ENCODE data around the gene RALGDS. TPM values are rescaled to one million over a fixed set of nuclear protein-coding genes. Genes with fewer than 3 reads are reported as not detected.

RALGDS gene
- total and polyA plus RNA-seq, 9 of the 15 experiments (the other 6 are each of a cell fraction or from before 2014, with no cell fraction given): 0.75 to 43.3 (median 27.1) TPM

DNA sequence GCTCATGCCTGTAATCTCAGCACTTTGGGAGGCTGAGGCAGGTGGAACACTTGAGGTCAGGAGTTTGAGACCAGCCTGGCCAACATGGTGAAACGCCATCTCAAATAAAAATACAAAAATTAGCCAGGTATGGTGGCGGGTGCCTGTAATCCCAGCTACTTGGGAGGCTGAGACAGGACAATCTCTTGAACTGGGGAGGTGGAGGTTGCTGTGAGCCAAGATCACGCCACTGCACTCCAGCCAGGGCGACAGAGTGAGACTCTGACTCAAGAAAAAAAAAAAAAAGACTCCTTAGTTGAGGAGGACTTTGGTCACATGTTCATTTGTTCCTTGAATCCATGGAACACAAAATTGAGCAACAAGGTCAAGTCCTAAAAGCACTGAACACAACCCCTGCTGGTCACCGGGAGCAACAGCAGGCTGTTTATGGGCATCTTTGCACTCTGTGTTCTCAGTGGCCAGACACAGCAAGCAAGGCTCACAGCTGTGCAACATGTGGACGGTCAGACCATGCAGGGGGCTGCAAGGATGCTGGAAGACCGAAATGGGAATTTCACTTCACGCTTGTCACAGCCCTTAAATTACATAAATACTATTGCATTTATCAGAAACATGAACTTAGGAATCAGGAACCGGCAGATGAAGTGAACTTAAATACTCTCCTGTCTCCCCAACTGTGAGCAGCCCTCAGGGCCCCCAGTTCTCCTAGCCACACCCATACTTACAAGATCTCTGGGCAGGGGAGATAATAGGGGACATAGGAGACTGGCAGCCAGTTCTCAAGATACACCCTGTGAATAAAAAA lies 39.9 kb upstream of the RALGDS start (continued):
- TF ChIP-seq, protein P1, sequence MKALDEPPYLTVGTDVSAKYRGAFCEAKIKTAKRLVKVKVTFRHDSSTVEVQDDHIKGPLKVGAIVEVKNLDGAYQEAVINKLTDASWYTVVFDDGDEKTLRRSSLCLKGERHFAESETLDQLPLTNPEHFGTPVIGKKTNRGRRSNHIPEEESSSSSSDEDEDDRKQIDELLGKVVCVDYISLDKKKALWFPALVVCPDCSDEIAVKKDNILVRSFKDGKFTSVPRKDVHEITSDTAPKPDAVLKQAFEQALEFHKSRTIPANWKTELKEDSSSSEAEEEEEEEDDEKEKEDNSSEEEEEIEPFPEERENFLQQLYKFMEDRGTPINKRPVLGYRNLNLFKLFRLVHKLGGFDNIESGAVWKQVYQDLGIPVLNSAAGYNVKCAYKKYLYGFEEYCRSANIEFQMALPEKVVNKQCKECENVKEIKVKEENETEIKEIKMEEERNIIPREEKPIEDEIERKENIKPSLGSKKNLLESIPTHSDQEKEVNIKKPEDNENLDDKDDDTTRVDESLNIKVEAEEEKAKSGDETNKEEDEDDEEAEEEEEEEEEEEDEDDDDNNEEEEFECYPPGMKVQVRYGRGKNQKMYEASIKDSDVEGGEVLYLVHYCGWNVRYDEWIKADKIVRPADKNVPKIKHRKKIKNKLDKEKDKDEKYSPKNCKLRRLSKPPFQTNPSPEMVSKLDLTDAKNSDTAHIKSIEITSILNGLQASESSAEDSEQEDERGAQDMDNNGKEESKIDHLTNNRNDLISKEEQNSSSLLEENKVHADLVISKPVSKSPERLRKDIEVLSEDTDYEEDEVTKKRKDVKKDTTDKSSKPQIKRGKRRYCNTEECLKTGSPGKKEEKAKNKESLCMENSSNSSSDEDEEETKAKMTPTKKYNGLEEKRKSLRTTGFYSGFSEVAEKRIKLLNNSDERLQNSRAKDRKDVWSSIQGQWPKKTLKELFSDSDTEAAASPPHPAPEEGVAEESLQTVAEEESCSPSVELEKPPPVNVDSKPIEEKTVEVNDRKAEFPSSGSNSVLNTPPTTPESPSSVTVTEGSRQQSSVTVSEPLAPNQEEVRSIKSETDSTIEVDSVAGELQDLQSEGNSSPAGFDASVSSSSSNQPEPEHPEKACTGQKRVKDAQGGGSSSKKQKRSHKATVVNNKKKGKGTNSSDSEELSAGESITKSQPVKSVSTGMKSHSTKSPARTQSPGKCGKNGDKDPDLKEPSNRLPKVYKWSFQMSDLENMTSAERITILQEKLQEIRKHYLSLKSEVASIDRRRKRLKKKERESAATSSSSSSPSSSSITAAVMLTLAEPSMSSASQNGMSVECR (CRISPR knock-in tag; IDR thresholded peaks at IDR 0.05): no peak; the same call in 1 of the 2 replicates
- TF ChIP-seq TAF7 (tag; IDR thresholded peaks at IDR 0.05) (no peak), STAT5A (IDR thresholded peaks at IDR 0.05; ENCODE audit: borderline replicate concordance, low read length) (no peak), BACH1 (tag; IDR thresholded peaks at IDR 0.05) (no peak), RBM25 (IDR thresholded peaks at IDR 0.05; ENCODE audit: low read depth, low read length, severe bottlenecking) (no peak), JUN (IDR thresholded peaks at IDR 0.05; ENCODE audit: borderline replicate concordance, low read depth, low read length) (no peak), JUN (CRISPR knock-in tag; IDR thresholded peaks at IDR 0.05; ENCODE audit: borderline replicate concordance) (no peak), ZNF212 (CRISPR knock-in tag; IDR thresholded peaks at IDR 0.05) (no peak), CBFB (CRISPR knock-in tag; IDR thresholded peaks at IDR 0.05) (no peak), MYNN (IDR thresholded peaks at IDR 0.05) (no peak), MYNN (CRISPR knock-in tag; IDR thresholded peaks at IDR 0.05) (no peak), SIX5 (IDR thresholded peaks at IDR 0.05; ENCODE audit: borderline replicate concordance in 1 of 2, insufficient read depth in 1 of 2, low read depth in 1 of 2, low read length in 2 of 2) (no peak)
- TF ChIP-seq, protein P2, sequence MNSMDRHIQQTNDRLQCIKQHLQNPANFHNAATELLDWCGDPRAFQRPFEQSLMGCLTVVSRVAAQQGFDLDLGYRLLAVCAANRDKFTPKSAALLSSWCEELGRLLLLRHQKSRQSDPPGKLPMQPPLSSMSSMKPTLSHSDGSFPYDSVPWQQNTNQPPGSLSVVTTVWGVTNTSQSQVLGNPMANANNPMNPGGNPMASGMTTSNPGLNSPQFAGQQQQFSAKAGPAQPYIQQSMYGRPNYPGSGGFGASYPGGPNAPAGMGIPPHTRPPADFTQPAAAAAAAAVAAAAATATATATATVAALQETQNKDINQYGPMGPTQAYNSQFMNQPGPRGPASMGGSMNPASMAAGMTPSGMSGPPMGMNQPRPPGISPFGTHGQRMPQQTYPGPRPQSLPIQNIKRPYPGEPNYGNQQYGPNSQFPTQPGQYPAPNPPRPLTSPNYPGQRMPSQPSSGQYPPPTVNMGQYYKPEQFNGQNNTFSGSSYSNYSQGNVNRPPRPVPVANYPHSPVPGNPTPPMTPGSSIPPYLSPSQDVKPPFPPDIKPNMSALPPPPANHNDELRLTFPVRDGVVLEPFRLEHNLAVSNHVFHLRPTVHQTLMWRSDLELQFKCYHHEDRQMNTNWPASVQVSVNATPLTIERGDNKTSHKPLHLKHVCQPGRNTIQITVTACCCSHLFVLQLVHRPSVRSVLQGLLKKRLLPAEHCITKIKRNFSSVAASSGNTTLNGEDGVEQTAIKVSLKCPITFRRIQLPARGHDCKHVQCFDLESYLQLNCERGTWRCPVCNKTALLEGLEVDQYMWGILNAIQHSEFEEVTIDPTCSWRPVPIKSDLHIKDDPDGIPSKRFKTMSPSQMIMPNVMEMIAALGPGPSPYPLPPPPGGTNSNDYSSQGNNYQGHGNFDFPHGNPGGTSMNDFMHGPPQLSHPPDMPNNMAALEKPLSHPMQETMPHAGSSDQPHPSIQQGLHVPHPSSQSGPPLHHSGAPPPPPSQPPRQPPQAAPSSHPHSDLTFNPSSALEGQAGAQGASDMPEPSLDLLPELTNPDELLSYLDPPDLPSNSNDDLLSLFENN (IDR thresholded peaks at IDR 0.05; ENCODE audit: low read depth in 2 of 2, low read length in 2 of 2): no peak
- TF ChIP-seq, protein P3, sequence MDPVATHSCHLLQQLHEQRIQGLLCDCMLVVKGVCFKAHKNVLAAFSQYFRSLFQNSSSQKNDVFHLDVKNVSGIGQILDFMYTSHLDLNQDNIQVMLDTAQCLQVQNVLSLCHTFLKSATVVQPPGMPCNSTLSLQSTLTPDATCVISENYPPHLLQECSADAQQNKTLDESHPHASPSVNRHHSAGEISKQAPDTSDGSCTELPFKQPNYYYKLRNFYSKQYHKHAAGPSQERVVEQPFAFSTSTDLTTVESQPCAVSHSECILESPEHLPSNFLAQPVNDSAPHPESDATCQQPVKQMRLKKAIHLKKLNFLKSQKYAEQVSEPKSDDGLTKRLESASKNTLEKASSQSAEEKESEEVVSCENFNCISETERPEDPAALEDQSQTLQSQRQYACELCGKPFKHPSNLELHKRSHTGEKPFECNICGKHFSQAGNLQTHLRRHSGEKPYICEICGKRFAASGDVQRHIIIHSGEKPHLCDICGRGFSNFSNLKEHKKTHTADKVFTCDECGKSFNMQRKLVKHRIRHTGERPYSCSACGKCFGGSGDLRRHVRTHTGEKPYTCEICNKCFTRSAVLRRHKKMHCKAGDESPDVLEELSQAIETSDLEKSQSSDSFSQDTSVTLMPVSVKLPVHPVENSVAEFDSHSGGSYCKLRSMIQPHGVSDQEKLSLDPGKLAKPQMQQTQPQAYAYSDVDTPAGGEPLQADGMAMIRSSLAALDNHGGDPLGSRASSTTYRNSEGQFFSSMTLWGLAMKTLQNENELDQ (CRISPR knock-in tag; IDR thresholded peaks at IDR 0.05; ENCODE audit: borderline replicate concordance): no peak
- TF ChIP-seq, protein P4, sequence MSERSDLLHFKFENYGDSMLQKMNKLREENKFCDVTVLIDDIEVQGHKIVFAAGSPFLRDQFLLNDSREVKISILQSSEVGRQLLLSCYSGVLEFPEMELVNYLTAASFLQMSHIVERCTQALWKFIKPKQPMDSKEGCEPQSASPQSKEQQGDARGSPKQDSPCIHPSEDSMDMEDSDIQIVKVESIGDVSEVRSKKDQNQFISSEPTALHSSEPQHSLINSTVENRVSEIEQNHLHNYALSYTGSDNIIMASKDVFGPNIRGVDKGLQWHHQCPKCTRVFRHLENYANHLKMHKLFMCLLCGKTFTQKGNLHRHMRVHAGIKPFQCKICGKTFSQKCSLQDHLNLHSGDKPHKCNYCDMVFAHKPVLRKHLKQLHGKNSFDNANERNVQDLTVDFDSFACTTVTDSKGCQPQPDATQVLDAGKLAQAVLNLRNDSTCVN (CRISPR knock-in tag; IDR thresholded peaks at IDR 0.05): no peak
